ENCODE measurements around the gene KCNH1. TPM values are rescaled to one million over a fixed set of nuclear protein-coding genes. Genes with fewer than 3 reads are reported as not detected.

The KCNH1 gene
- polyA plus RNA-seq, 1 donor from 2014 or later: 3.9 TPM

GRCh38 chr1:211035821-211036380, 98.0 kb downstream of the KCNH1 start:
- Histone ChIP-seq H4K20me1 (ENCODE audit: insufficient read depth) (no peaks in the 10 kb centered on the region), H3K9ac (ENCODE audit: low read length) (no peak overlapping the region)
- TF ChIP-seq SMC3 (conservative IDR thresholded peaks at IDR 0.05; ENCODE audit: poor library complexity) (no peak), POLR2AphosphoS5 (IDR thresholded peaks at IDR 0.05) (no peak), EZH2 (IDR thresholded peaks at IDR 0.05; ENCODE audit: borderline replicate concordance, insufficient read depth, low read length, poor library complexity, severe bottlenecking) (no peak), EP300 (conservative IDR thresholded peaks at IDR 0.05; ENCODE audit: poor library complexity, severe bottlenecking) (no peak), REST (IDR thresholded peaks at IDR 0.05; ENCODE audit: borderline replicate concordance) (no peak), RAD21 (conservative IDR thresholded peaks at IDR 0.05) (no peak), CTCF (IDR thresholded peaks at IDR 0.05; ENCODE audit: poor library complexity, severe bottlenecking) (no peak), MXI1 (conservative IDR thresholded peaks at IDR 0.05; ENCODE audit: poor library complexity, severe bottlenecking) (no peak), TAF1 (IDR thresholded peaks at IDR 0.05; ENCODE audit: low read depth) (no peak)

GRCh38 chr1:211033921-211034525, 99.9 kb downstream of the KCNH1 start:
- Histone ChIP-seq H3K4me2 (ENCODE audit: low read length) (no peak overlapping the region), H3K27ac (ENCODE audit: low read length) (no peak overlapping the region), H4K20me1 (ENCODE audit: insufficient read depth) (no peaks in the 10 kb centered on the region), H3K4me3 (ENCODE audit: low read length) (no peak overlapping the region), H2AFZ (ENCODE audit: low read depth, low read length) (no peak overlapping the region), H3K79me2 (replicated peaks; ENCODE audit: insufficient read depth, low read length) (no peaks in the 10 kb centered on the region), H3K27me3 (ENCODE audit: insufficient read depth, low read depth, low read length) (no peaks in the 10 kb centered on the region), H3K9ac (ENCODE audit: low read length) (no peak overlapping the region), H3K36me3 (ENCODE audit: insufficient read depth, low read length) (no peaks in the 10 kb centered on the region), H3F3A (ENCODE audit: insufficient read depth, low read length, poor library complexity, severe bottlenecking) (no peaks in the 10 kb centered on the region), H3K9me2 (ENCODE audit: insufficient read depth, low read length) (no peaks in the 10 kb centered on the region), H3K9me3 (ENCODE audit: low read length) (no peaks in the 10 kb centered on the region)
- TF ChIP-seq MXI1 (conservative IDR thresholded peaks at IDR 0.05; ENCODE audit: poor library complexity, severe bottlenecking) (no peak), SMC3 (conservative IDR thresholded peaks at IDR 0.05; ENCODE audit: poor library complexity) (no peak), REST (IDR thresholded peaks at IDR 0.05; ENCODE audit: borderline replicate concordance) (no peak), CTCF (IDR thresholded peaks at IDR 0.05; ENCODE audit: poor library complexity, severe bottlenecking) (no peak), POLR2AphosphoS5 (IDR thresholded peaks at IDR 0.05) (no peak), EZH2 (IDR thresholded peaks at IDR 0.05; ENCODE audit: borderline replicate concordance, insufficient read depth, low read length, poor library complexity, severe bottlenecking) (no peak), RAD21 (conservative IDR thresholded peaks at IDR 0.05) (no peak), EP300 (conservative IDR thresholded peaks at IDR 0.05; ENCODE audit: poor library complexity, severe bottlenecking) (no peak), TAF1 (IDR thresholded peaks at IDR 0.05; ENCODE audit: low read depth) (no peak)

More at GRCh38 chr1:211035821-211036380, 98.0 kb downstream of the KCNH1 start:
- Histone ChIP-seq H3K27ac (ENCODE audit: low read length) (no peak overlapping the region), H3K79me2 (replicated peaks; ENCODE audit: insufficient read depth, low read length) (no peaks in the 10 kb centered on the region), H3K9me2 (ENCODE audit: insufficient read depth, low read length) (no peaks in the 10 kb centered on the region), H3K27me3 (ENCODE audit: insufficient read depth, low read depth, low read length) (no peaks in the 10 kb centered on the region), H3F3A (ENCODE audit: insufficient read depth, low read length, poor library complexity, severe bottlenecking) (no peaks in the 10 kb centered on the region), H3K9me3 (ENCODE audit: low read length) (no peaks in the 10 kb centered on the region), H3K36me3 (ENCODE audit: insufficient read depth, low read length) (no peaks in the 10 kb centered on the region), H3K4me3 (ENCODE audit: low read length) (no peak overlapping the region), H3K4me2 (ENCODE audit: low read length) (no peak overlapping the region), H2AFZ (ENCODE audit: low read depth, low read length) (no peak overlapping the region)

Data from neural cell (in vitro differentiated cells).